ENCODE results near the gene PKP3.
A peak's percentile ranks its signal among the peaks of the same experiment; 100 is the strongest.
"Not testable (repeated sequence)": the region's sequence is repeated elsewhere in the genome, so short reads cannot be mapped to it uniquely, and the experiment has no call there.

PKP3 gene

DNA sequence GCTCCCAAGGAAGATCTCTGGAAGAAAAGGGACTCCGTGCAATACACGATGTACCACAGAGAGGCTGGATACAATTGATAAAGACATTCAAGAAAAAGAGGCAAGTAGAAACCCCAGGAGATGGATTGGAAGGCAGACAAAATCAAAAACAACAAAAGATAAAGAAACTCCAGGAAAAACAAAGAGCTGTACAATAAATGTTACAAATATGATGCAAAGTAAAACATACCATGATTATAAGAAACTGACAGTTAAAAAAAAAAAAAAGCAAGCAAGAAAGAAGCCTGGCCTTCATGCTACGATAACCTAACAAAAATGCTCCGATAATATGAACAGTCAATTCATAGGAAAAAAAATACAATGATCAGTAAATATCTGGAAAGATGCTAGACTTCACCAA, 31.3 kb downstream of the PKP3 start:
- DNase-seq (ENCODE audit: low read depth): no peak

DNA sequence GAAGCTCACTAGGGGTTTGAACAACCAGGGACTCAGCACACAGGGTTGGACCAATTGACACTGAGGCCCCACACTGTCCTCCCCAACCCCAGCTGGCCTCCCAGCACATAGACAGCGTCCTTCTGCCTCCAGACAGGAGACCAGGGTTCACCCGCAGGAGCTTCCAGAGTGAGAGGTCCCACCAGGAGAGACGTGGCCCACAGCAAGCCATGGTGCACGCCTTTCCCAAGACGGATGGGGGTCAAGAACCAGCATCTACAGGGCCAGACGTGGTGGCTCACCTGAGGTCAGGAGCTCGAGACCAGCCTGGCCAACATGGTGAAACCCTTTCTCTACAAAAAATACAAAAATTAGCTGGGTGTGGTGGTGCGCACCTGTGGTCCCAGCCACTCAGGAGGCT, 32.8 kb downstream of the PKP3 start:
- no peak for DNase-seq (ENCODE audit: low read depth)

GRCh38 chr11:428295-428694, 34.3 kb downstream of the PKP3 start:
- DNase-seq (ENCODE audit: low read depth): no peak

- no peak for DNase-seq (ENCODE audit: low read depth)
Measured at GRCh38 chr11:429391-429790, 35.4 kb downstream of the PKP3 start.

- DNase-seq (ENCODE audit: low read depth): no peak
Measured at GRCh38 chr11:429931-430456, 36.0 kb downstream of the PKP3 start.

- no peak for DNase-seq (ENCODE audit: low read depth)
Measured at GRCh38 chr11:431921-432320, 37.9 kb downstream of the PKP3 start.

DNA sequence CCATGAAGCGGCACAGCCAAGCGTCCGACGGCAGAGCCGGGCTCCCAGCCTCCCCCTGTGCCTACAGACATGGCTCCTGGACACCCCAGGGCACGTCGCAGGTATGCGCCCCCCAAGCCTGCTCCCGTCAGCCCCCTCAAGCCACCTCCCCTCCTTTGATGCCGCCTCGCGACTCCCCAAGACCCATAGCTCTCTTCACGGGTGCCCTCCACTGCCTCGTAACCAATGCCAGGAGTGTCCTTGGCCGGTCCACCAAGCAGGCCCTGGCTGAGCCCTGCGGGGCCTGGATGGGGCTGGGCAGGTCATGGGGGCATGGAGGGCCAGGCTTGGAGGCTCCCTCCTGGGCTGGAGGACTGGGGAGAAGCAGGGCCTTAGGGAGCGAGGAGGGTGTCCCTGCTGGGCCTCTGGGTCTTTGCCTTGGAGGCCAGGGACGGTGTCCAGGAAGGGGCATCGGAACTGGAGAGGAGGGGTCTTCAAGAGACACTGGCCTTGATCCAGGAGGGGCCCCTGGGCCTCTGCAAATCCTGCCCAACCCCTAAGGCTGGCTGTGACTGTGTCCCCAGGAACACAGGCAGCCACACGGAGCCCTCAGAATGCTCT, 38.6 kb downstream of the PKP3 start:
- no peak for DNase-seq (ENCODE audit: low read depth)

DNA sequence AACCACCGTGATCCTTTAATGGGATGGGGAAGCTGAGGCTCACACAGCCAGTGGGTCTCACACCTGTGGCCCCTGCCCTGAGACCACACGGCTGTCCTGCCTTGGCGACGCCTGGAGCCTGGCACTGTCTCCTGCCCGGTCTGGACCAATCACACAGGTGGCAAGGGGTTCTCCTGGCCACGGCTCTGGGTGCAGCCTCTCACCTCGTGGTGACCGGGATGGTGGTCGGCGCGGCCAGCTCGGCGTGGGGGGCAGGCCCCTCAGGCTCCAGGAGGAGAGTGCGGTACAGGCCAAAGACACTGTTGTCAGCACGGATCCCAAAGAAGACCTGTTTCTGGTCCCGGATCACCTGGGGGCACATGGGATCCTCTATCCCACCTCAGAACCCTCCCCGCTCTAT, 39.1 kb downstream of the PKP3 start:
- DNase-seq (ENCODE audit: low read depth): no peak

DNA sequence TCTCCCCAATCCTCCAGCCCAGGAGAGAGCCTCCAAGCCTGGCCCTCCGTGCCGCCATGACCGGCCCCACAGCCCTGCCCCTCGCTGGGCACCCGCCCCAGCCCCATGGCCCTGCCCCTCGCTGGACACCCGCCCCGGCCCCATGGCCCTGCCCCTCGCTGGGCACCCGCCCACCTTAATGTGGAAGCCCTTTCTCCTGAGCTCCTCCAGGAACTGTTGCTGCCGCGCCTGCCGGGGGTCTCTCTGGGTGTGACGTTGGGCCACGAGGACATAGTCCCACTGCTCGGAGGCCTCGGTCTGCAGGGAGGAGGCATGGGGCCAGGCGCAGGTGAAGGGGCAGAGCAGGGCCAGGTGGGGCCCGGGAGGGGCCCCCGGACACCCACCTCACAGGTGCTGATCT, 39.6 kb downstream of the PKP3 start:
- no peak for DNase-seq (ENCODE audit: low read depth)

GRCh38 chr11:434496-434895, 40.5 kb downstream of the PKP3 start:
- no peak for DNase-seq (ENCODE audit: low read depth)

- not testable (repeated sequence) for DNase-seq (ENCODE audit: low read depth)
Measured at GRCh38 chr11:434999-435740, 41.2 kb downstream of the PKP3 start.

DNA sequence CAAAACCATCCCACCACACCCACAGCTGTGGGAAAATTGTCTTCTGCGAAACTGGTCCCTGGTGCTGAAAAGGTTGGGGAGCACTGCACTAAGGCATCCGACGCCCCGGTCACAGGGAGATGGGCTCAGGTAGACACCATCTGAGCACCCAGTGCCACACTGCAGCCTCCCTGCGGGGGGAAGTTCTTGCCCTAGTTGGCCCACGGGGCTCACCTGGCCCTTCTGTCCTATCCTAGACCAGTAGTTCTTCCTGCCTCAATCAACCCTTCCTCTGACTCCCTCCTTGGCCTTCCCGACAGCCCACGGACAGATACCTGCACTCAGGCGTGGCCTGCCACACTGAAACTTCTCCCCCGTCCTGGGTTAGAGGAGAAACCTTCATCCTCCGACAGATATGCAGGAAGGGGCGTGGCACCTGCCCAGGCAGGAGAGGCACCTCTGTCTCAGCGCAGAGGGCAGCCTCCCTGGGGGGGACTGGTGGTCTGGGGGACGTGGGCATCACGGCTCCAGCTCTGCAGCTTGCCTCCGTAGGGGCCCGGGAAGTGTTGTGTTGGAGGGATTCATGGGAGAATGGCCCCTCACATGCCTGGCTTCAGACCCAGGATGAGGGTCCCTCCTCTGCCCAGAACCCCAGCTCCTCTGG, 43.3 kb downstream of the PKP3 start:
- DNase-seq (ENCODE audit: low read depth): no peak

GRCh38 chr11:438101-438844, 44.3 kb downstream of the PKP3 start:
- DNase-seq (ENCODE audit: low read depth): no peak

- no peak for DNase-seq (ENCODE audit: low read depth)
Measured at GRCh38 chr11:439315-440064, 45.5 kb downstream of the PKP3 start.

- DNase-seq (ENCODE audit: low read depth): no peak
Measured at GRCh38 chr11:440065-441042, 46.3 kb downstream of the PKP3 start.

DNA sequence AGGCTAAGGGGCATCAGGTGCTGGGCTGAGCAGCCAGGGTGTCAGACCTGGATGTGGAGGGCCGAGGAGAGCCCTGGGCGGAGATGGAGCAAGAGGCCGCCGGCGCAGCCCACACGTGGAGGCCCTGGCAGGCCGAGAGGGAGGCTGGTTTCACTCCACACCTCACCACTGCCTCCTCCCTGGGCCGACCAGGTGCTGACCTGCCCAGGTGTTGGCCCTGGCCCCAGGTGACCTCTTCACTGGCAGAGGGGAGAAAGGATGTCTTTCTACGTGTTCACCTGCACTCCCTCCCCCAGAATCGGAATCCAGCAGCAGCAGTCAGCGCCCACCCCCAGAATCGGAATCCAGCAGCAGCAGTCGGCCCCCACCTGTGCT, 47.0 kb downstream of the PKP3 start:
- no peak for DNase-seq (ENCODE audit: low read depth)

GRCh38 chr11:441418-442274, 47.6 kb downstream of the PKP3 start, which contains the start of gene ANO9:
Gene ANO9, minus strand, starts transcription at chr11:442011. Its CDS starts 85 bp downstream, at chr11:441926.
- DNase-seq (ENCODE audit: low read depth): no peak

DNA sequence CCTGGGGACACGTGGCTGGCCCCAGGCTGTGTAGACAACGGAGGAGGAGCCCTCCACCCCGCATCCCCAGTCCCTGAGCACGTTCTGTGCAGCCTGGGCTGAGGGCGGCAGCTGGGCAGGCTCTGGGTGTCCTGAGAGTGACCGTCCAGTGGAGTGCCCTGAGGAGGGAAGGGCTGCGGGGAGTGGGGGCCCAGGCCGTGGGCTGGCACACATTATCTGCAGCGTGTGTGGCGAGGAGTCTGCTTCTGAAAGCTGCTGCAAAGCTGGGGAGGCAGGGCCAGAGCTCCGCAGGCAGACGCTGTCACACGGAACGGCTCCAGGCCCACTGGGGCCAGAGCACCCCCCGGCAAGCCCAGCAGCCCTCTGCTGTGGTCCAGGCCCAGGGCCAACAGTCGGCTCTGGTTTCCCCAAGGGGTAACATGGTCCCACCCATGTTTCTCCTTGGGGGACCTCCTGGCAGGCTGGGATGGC, 48.6 kb downstream of the PKP3 start:
- no peak for DNase-seq (ENCODE audit: low read depth)

GRCh38 chr11:443542-444199, 49.7 kb downstream of the PKP3 start:
- peak; percentile 33 for DNase-seq (ENCODE audit: low read depth)
